HG02973 (cell line): ENCODE data around the gene CLEC18B.
"Not testable (repeated sequence)": the region's sequence is repeated elsewhere in the genome, so short reads cannot be mapped to it uniquely, and the experiment has no call there.

ENCODE experiments used
- ATAC-seq: cut with Tn5 transposase; IDR thresholded peaks from one replicate; pipeline ENCODE4 v1.9.1; 2021; ENCODE audit warnings: moderate library complexity; ENCODE audit not compliant: unreplicated experiment

CLEC18B gene

GRCh38 chr16:74446866-74447265 is 25.6 kb upstream of the CLEC18B start:
- no peak for ATAC-seq

GRCh38 chr16:74443624-74444346 is 22.5 kb upstream of the CLEC18B start:
- not testable (repeated sequence) for ATAC-seq

GRCh38 chr16:74439685-74440084 is 18.4 kb upstream of the CLEC18B start:
- no peak for ATAC-seq

- no peak for ATAC-seq
These were observed 17.3 kb upstream of the CLEC18B start for GRCh38 chr16:74438492-74438979.

- no peak for ATAC-seq
These were observed 10.2 kb upstream of the CLEC18B start for GRCh38 chr16:74431516-74431915.

- ATAC-seq, result peak; percentile 64
These were observed 8.9 kb upstream of the CLEC18B start for GRCh38 chr16:74430036-74430712.

GRCh38 chr16:74428493-74428892 is 7.2 kb upstream of the CLEC18B start:
- ATAC-seq, result not testable (repeated sequence)

GRCh38 chr16:74425751-74426150 is 4.5 kb upstream of the CLEC18B start:
- ATAC-seq, result not testable (repeated sequence)

- ATAC-seq, result not testable (repeated sequence)
These were observed 2.4 kb upstream of the CLEC18B start for GRCh38 chr16:74423721-74424120.

- not testable (repeated sequence) for ATAC-seq
These were observed 808 bp upstream of the CLEC18B start for GRCh38 chr16:74422086-74422485.

GRCh38 chr16:74421482-74421785 is 156 bp upstream of the CLEC18B start:
- ATAC-seq, result not testable (repeated sequence)

- ATAC-seq, result not testable (repeated sequence)
These were observed 1.5 kb downstream of the CLEC18B start for GRCh38 chr16:74419811-74420210.

GRCh38 chr16:74417897-74418296 is 3.4 kb downstream of the CLEC18B start:
- ATAC-seq, result not testable (repeated sequence)

- not testable (repeated sequence) for ATAC-seq
These were observed 7.4 kb downstream of the CLEC18B start for GRCh38 chr16:74413920-74414319.

- not testable (repeated sequence) for ATAC-seq
These were observed 7.8 kb downstream of the CLEC18B start for GRCh38 chr16:74413485-74413884.

GRCh38 chr16:74412775-74413390 is 8.4 kb downstream of the CLEC18B start:
- ATAC-seq, result not testable (repeated sequence)

GRCh38 chr16:74412138-74412774 is 9.0 kb downstream of the CLEC18B start:
- not testable (repeated sequence) for ATAC-seq

- ATAC-seq, result not testable (repeated sequence)
These were observed 10.3 kb downstream of the CLEC18B start for GRCh38 chr16:74410981-74411380.

GRCh38 chr16:74410057-74410957 is 11.0 kb downstream of the CLEC18B start:
- ATAC-seq, result not testable (repeated sequence)
